Epithelial cell of esophagus (primary cell): ENCODE measurements around the gene PTPN1.

Source experiments
- DNase-seq: peaks from one replicate; pipeline ENCODE4 v3.0.0; 2010; ENCODE audit warnings: low read depth
- H3K4me3 ChIP-seq: 2 replicates; pipeline ENCODE4 v1.5.1; 2011; ENCODE audit warnings: mild to moderate bottlenecking, low read length, control low read depth
- CTCF ChIP-seq: IDR thresholded peaks from 2 replicates; pipeline ENCODE4 v1.5.1; 2011; ENCODE audit warnings: low read depth, mild to moderate bottlenecking, low read length, control low read depth, inconsistent platforms; ENCODE audit not compliant: insufficient read depth; ENCODE audit errors: missing control alignments

PTPN1 gene

DNA sequence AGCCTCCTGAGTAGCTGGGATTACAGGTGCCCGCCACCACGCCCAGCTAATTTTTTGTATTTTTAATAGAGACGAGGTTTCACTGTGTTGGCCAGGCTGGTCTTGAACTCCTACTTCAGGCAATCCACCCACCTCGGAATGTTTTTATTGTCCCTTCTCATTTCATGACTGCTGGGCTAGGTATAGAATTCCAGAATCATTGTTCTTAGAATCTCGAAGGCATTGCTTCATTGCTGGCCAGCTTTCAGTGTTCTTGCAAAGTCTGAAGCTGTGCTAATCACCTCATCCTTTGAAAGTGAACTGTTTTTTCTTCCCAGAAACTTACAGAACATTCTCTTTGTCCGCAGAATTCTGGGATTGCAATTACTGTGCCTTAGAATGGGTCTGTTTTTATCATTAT is 49.0 kb downstream of the PTPN1 start:
- no peak for TF ChIP-seq CTCF
- no peak overlapping the region for H3K4me3 ChIP-seq
- DNase-seq: no peak

DNA sequence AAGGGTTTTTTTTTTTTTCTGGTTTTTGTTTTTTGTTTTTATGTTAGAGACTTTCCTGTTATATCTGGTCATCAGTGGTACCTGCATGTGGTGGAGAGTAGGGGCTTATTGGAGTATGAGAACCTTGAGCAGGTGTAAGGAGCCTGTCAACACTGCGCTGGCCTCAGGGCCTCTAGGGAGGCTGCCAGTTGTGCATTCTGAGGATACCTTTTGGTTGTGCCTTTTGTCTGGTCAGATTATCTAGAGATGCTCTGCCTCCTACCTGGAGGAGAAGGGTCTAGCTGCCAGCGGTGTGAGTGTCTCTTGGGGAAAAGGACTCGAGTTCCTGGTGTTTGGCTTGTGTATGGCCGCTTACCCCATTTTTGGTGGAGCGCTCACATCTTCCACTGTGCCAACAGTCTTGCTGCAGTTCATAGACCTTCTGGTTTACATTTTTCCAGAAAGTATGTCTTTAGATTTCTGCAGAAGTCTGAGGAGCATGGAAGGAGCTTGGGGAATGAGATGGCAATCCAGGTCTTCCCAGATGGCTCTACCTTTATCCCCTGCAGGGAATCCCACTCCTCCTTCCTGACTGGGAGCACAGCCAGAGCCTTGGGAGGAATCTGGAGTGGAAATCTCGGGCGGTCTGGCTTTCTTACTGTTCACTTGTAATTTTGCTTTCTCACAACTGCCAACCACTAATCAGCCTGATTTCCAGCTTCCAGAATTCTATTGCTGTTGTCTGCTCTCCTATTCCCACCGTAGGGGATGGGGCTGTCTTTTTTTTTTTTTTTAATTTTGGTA is 49.9 kb downstream of the PTPN1 start:
- no peak for TF ChIP-seq CTCF
- no peak overlapping the region for H3K4me3 ChIP-seq
- no peak for DNase-seq

- no peak for DNase-seq
- no peak overlapping the region for H3K4me3 ChIP-seq
- no peak for TF ChIP-seq CTCF
These were observed 50.7 kb downstream of the PTPN1 start for GRCh38 chr20:50560867-50561266.

GRCh38 chr20:50561379-50562078 is 51.3 kb downstream of the PTPN1 start:
- no peak overlapping the region for H3K4me3 ChIP-seq
- peak; percentile 93 for DNase-seq
- TF ChIP-seq CTCF: no peak

- DNase-seq: no peak
- TF ChIP-seq CTCF: no peak
- no peak overlapping the region for H3K4me3 ChIP-seq
These were observed 52.1 kb downstream of the PTPN1 start for GRCh38 chr20:50562262-50562701.

- TF ChIP-seq CTCF: no peak
- DNase-seq: no peak
- no peak overlapping the region for H3K4me3 ChIP-seq
These were observed 53.2 kb downstream of the PTPN1 start for GRCh38 chr20:50563133-50563944.
